SK-N-SH (cell line): Measurements from ENCODE around the gene RABL6. TPM values are rescaled to one million over a fixed set of nuclear protein-coding genes. Genes with fewer than 3 reads are reported as not detected.

Source experiments
- CTCF ChIA-PET: fragments of 300-600, 350-600 bp; formaldehyde crosslinking; extraction: SDS; loops from one replicate; lab custom pipeline; 2021; lab: Yijun Ruan, JAX
- POLR2A ChIA-PET: fragments of 350-600 bp; sonication (Branson Sonifier 250); formaldehyde crosslinking; extraction: SDS; loops from one replicate; lab custom pipeline; 2020; ENCODE audit warnings: antibody characterized with exemption, inconsistent platforms; lab: Yijun Ruan, JAX
- DNase-seq: peaks from one replicate; pipeline ENCODE4 v3.0.0; 2012
- H2AFZ ChIP-seq: fragments of 200-600 bp; sonication (generic); 2 replicates; pipeline ENCODE4 v1.8.1; 2016; ENCODE audit warnings: antibody characterized with exemption, mild to moderate bottlenecking, low read depth
- H3F3A ChIP-seq: fragments of 200-600 bp; sonication (generic); replicated peaks from 2 replicates; pipeline ENCODE3; 2016; ENCODE audit warnings: antibody characterized with exemption, mild to moderate bottlenecking; ENCODE audit not compliant: insufficient read depth
- H3K27ac ChIP-seq, 2 experiments: fragments of 200-500 bp in 1 of 2; fragments of 200-600 bp in 1 of 2; sonication (Bioruptor generic) in 1 of 2; sonication (generic), shearing (Covaris generic) in 1 of 2; 2 replicates each; pipeline versions ENCODE4 v1.5.1 to v1.6.1; 2014 to 2016; ENCODE audit warnings: low read depth in 2 of 2, inconsistent platforms in 1 of 2, low read length in 1 of 2, mild to moderate bottlenecking in 1 of 2, mixed read lengths in 1 of 2
- H3K27me3 ChIP-seq: fragments of 200-600 bp; sonication (generic), shearing (Covaris generic); 2 replicates; pipeline ENCODE4 v1.6.1; 2016; ENCODE audit warnings: mixed run types; ENCODE audit not compliant: insufficient read depth
- H3K36me3 ChIP-seq, 2 experiments: fragments of 200-500 bp in 1 of 2; fragments of 200-600 bp in 1 of 2; sonication (Bioruptor generic) in 1 of 2; sonication (generic) in 1 of 2; replicated peaks in 1 of 2; 2 replicates each; pipeline versions ENCODE3 to v1.5.1; 2014 to 2016; ENCODE audit warnings: low read length in 1 of 2, mild to moderate bottlenecking in 1 of 2; ENCODE audit not compliant: insufficient read depth in 2 of 2, control insufficient read depth in 1 of 2
- H3K4me1 ChIP-seq, 2 experiments: fragments of 200-500 bp in 1 of 2; fragments of 200-600 bp in 1 of 2; sonication (Bioruptor generic) in 1 of 2; sonication (generic), shearing (Covaris generic) in 1 of 2; 2 replicates each; pipeline versions ENCODE4 v1.5.1 to v1.6.1; 2014 to 2016; ENCODE audit warnings: low read depth in 1 of 2, low read length in 1 of 2, mixed run types in 1 of 2; ENCODE audit not compliant: insufficient read depth in 2 of 2, control insufficient read depth in 1 of 2
- H3K4me2 ChIP-seq: fragments of 200-600 bp; sonication (generic), shearing (Covaris generic); 2 replicates; pipeline ENCODE4 v1.6.1; 2017; ENCODE audit warnings: mixed run types
- H3K4me3 ChIP-seq, 2 experiments: fragments of 200-500 bp in 1 of 2; fragments of 200-600 bp in 1 of 2; sonication (Bioruptor generic) in 1 of 2; sonication (generic), shearing (Covaris generic) in 1 of 2; 2 replicates each; pipeline versions ENCODE4 v1.5.1 to v1.8.1; 2014 to 2016; ENCODE audit warnings: low read depth in 2 of 2, inconsistent platforms in 1 of 2, low read length in 1 of 2, mild to moderate bottlenecking in 1 of 2, mixed read lengths in 1 of 2, moderate library complexity in 1 of 2
- H3K79me2 ChIP-seq: fragments of 200-600 bp; sonication (generic); 2 replicates; pipeline ENCODE4 v1.8.1; 2017; ENCODE audit warnings: mild to moderate bottlenecking; ENCODE audit not compliant: insufficient read depth
- H3K9ac ChIP-seq: fragments of 200-600 bp; sonication (generic); 2 replicates; pipeline ENCODE4 v1.6.1; 2017; ENCODE audit warnings: mixed run types
- H3K9me2 ChIP-seq: fragments of 200-600 bp; sonication (generic); 2 replicates; pipeline ENCODE4 v1.6.1; 2017; ENCODE audit warnings: mixed run types
- H3K9me3 ChIP-seq: fragments of 200-600 bp; sonication (generic); 2 replicates; pipeline ENCODE4 v1.6.1; 2017; ENCODE audit warnings: mixed run types, mild to moderate bottlenecking, moderate library complexity
- H4K20me1 ChIP-seq: fragments of 200-600 bp; sonication (generic); 2 replicates; pipeline ENCODE4 v1.6.1; 2017; ENCODE audit warnings: mild to moderate bottlenecking, mixed run types; ENCODE audit not compliant: insufficient read depth
- EP300 ChIP-seq, 2 experiments: IDR thresholded peaks; 2 replicates each; pipeline versions ENCODE4 v1.4.0 to v1.6.1; 2012; ENCODE audit warnings: borderline replicate concordance in 1 of 2, low read depth in 1 of 2, low read length in 1 of 2
- FOSL2 ChIP-seq: IDR thresholded peaks from 2 replicates; pipeline ENCODE4 v1.4.0; 2012; ENCODE audit warnings: low read depth, mild to moderate bottlenecking, moderate library complexity, borderline replicate concordance
- FOXJ3 ChIP-seq: sonication (generic); formaldehyde crosslinking; IDR thresholded peaks from 2 replicates; pipeline ENCODE4 v1.5.1; 2020; ENCODE audit warnings: mild to moderate bottlenecking, missing genetic modification reagents
- GABPA ChIP-seq: IDR thresholded peaks from 2 replicates; pipeline ENCODE4 v1.4.0; 2012; ENCODE audit warnings: low read depth, mild to moderate bottlenecking
- GATA2 ChIP-seq: sonication (generic); formaldehyde crosslinking; IDR thresholded peaks from 2 replicates; pipeline ENCODE4 v1.5.0; 2020; ENCODE audit warnings: mild to moderate bottlenecking, missing genetic modification reagents
- MEF2A ChIP-seq: IDR thresholded peaks from 2 replicates; pipeline ENCODE4 v1.4.0; 2012; ENCODE audit warnings: low read depth, borderline replicate concordance
- POLR2AphosphoS5 ChIP-seq: IDR thresholded peaks from 2 replicates; pipeline ENCODE4 v1.6.1; 2012; ENCODE audit warnings: low read depth, low read length
- RAD21 ChIP-seq: IDR thresholded peaks from 2 replicates; pipeline ENCODE4 v1.6.1; 2012; ENCODE audit warnings: mild to moderate bottlenecking, low read length
- RCOR1 ChIP-seq: fragments of 150-350 bp; IDR thresholded peaks from 2 replicates; pipeline ENCODE4 v1.6.1; 2017; ENCODE audit warnings: antibody characterized with exemption, low read length
- SIN3A ChIP-seq: IDR thresholded peaks from 2 replicates; pipeline ENCODE4 v1.6.1; 2012; ENCODE audit warnings: low read depth, mild to moderate bottlenecking, low read length, moderate library complexity, borderline replicate concordance
- SMC3 ChIP-seq: IDR thresholded peaks from 2 replicates; pipeline ENCODE4 v1.6.1; 2012; ENCODE audit warnings: low read depth, low read length, improper control_type of control experiment
- TEAD4 ChIP-seq: IDR thresholded peaks from 2 replicates; pipeline ENCODE4 v1.4.0; 2012; ENCODE audit warnings: mild to moderate bottlenecking, borderline replicate concordance; ENCODE audit not compliant: insufficient read depth
- YY1 ChIP-seq: IDR thresholded peaks from 2 replicates; pipeline ENCODE4 v1.4.0; 2012; ENCODE audit warnings: low read depth, mild to moderate bottlenecking
- WGBS: methylation state at CpG from one replicate; pipeline ENCODE4 v1.1.6; 2017; ENCODE audit warnings: low lambda C conversion rate; 5-methylcytosine and 5-hydroxymethylcytosine counted together
- polyA plus RNA-seq, 3 experiments: library from polyadenylated mRNA; depleted of rRNA; stranded (reverse); fragments of >200 nt; gene quantifications; 2 replicates each; pipeline ENCODE4 v1.2.3, GENCODE V29; 2012
- TF ChIP-seq, protein P1 (sequence below): fragments of 150-350 bp; IDR thresholded peaks from 2 replicates; pipeline ENCODE4 v1.6.1; 2017; ENCODE audit warnings: antibody characterized with exemption, low read length, low read depth, borderline replicate concordance
- TF ChIP-seq, protein P2 (sequence below): IDR thresholded peaks from 2 replicates; pipeline ENCODE4 v1.4.0; 2012; ENCODE audit warnings: low read depth
- TF ChIP-seq, protein P3 (sequence below): IDR thresholded peaks from 2 replicates; pipeline ENCODE4 v1.6.1; 2012; ENCODE audit warnings: mild to moderate bottlenecking, low read depth, low read length, moderate library complexity
- TF ChIP-seq, protein P4 (sequence below): fragments of 150-350 bp; IDR thresholded peaks from 2 replicates; pipeline ENCODE4 v1.6.1; 2016; ENCODE audit warnings: mild to moderate bottlenecking, low read depth, low read length
- TF ChIP-seq, protein P5 (sequence below): IDR thresholded peaks from 2 replicates; pipeline ENCODE4 v1.4.0; 2012; ENCODE audit warnings: low read depth, borderline replicate concordance

Gene RABL6
- polyA plus RNA-seq, 1 of the 3 experiments (the other 2 are of a cell fraction): 43.6 TPM

DNA sequence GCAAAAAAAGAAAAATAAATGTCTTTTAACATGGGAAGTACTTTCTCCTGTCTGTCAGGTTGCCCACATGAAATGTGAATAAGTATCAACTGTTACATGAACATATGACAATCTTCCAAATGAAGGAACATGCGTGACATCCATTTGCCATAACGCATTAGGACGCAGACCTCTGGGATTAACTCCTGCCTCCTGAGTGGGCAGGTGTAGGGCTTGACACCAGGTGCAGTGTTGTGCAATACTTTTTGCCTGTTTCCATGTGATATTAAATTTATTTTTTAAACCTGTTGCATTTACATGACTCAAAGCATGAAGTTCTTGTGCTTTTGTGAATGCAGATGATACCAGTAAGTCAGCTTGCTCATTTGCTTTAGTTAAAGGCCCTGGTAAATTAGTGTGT lies 25.3 kb upstream of the RABL6 start:
- CTCF ChIA-PET: interaction anchor here (1.9 kb wide), 1 partner anchor 12 kb away, joined by 15 read pairs; no protein-coding TSS in a partner anchor
- H3F3A ChIP-seq: peaks cover 8% of the 10 kb centered on the region
- H3K27me3 ChIP-seq: peaks cover 41% of the 10 kb centered on the region
- TF ChIP-seq POLR2AphosphoS5 (no peak), TEAD4 (no peak), MEF2A (no peak)
- TF ChIP-seq, protein P1, sequence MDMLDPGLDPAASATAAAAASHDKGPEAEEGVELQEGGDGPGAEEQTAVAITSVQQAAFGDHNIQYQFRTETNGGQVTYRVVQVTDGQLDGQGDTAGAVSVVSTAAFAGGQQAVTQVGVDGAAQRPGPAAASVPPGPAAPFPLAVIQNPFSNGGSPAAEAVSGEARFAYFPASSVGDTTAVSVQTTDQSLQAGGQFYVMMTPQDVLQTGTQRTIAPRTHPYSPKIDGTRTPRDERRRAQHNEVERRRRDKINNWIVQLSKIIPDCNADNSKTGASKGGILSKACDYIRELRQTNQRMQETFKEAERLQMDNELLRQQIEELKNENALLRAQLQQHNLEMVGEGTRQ: no peak
- TF ChIP-seq, protein P2, sequence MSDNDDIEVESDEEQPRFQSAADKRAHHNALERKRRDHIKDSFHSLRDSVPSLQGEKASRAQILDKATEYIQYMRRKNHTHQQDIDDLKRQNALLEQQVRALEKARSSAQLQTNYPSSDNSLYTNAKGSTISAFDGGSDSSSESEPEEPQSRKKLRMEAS: no peak
- H3K4me3 ChIP-seq: no peak overlapping the region
- H3K9me2 ChIP-seq: no peaks in the 10 kb centered on the region
- no peaks in the 10 kb centered on the region for H3K36me3 ChIP-seq
- no peaks in the 10 kb centered on the region for H3K79me2 ChIP-seq
- H3K4me2 ChIP-seq: no peak overlapping the region
- H3K27ac ChIP-seq: no peak overlapping the region
- no peak for DNase-seq
- 95% methylated on average over 3 of the region's 3 CpGs for WGBS
- POLR2A ChIA-PET: no interaction called here
- H3K9me3 ChIP-seq: no peaks in the 10 kb centered on the region
- H3K9ac ChIP-seq: no peak overlapping the region
- no peaks in the 10 kb centered on the region for H4K20me1 ChIP-seq
- H3K4me1 ChIP-seq: peaks cover 0 to under 1% of the 10 kb centered on the region in 2 experiments; a peak in 2 of 4 replicates
- H2AFZ ChIP-seq: no peak overlapping the region

DNA sequence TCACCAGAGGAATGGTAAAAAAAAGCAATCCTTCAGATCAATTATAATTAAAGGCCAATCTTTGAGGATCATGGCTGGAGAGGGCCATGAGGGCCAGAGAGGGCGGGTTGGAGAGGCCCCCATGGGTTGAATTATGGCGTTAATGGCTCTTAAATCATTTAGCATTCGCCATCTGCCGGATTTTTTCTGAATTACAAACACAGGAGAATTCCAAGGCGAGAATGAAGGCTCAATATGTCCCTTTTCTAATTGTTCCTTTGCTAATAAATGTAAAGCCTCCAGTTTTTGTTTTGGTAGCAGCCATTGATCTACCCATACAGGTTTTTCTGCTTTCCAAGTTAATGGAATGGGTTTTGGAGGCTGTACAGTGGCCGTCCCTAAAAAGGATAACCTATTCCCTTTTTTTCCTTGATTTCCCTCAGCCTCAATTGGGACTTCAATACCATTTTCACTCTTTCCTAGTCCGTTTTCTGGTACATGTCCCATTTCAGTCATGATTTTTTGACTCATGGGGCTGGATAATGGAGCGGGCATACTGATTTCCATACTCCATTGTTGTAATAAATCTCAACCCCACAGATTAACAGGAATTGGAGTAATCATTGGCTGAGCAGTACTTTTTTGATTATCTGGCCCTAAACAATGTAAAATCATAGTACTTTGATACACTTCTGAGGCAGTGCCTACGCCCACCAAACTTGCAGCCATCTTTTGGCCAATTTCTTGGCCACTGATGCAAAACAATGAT lies 23.3 kb upstream of the RABL6 start:
- no peak overlapping the region for H3K27ac ChIP-seq
- peaks cover 0 to 2% of the 10 kb centered on the region in 2 experiments; a peak in 2 of 4 replicates for H3K4me1 ChIP-seq
- peak; percentile 60 for DNase-seq
- H3K9ac ChIP-seq: no peak overlapping the region
- H3F3A ChIP-seq: peaks cover 8% of the 10 kb centered on the region
- no peaks in the 10 kb centered on the region for H3K79me2 ChIP-seq
- H3K9me3 ChIP-seq: no peaks in the 10 kb centered on the region
- H2AFZ ChIP-seq: 0 out of 2 replicates have a peak overlapping the region, but pooled peaks have one; percentile 53
- H3K27me3 ChIP-seq: peaks cover 21% of the 10 kb centered on the region; the same call in 1 of the 2 replicates
- WGBS: 28% methylated on average over 9 of the region's 9 CpGs
- POLR2A ChIA-PET: no interaction called here
- CTCF ChIA-PET: interaction anchor here (0.6 to 2.8 kb wide), 7 partner anchors 10 to 688 kb away, joined by 3 to 15 read pairs (median 4); no protein-coding TSS in a partner anchor
- no peak overlapping the region for H3K4me3 ChIP-seq
- H3K9me2 ChIP-seq: no peaks in the 10 kb centered on the region
- no peak overlapping the region for H3K4me2 ChIP-seq
- no peaks in the 10 kb centered on the region for H3K36me3 ChIP-seq
- no peaks in the 10 kb centered on the region for H4K20me1 ChIP-seq
- TF ChIP-seq SMC3 (peak; percentile 37), SIN3A (no peak), EP300 (IDR thresholded peaks at IDR 0.05; ENCODE audit: borderline replicate concordance in 1 of 2, low read depth in 1 of 2, low read length in 1 of 2) (no peak), YY1 (no peak), GATA2 (CRISPR knock-in tag) (no peak), FOXJ3 (CRISPR knock-in tag) (no peak), FOSL2 (no peak), RAD21 (peak; percentile 29), RCOR1 (no peak), TEAD4 (no peak), GABPA (no peak)
- TF ChIP-seq, protein P3, sequence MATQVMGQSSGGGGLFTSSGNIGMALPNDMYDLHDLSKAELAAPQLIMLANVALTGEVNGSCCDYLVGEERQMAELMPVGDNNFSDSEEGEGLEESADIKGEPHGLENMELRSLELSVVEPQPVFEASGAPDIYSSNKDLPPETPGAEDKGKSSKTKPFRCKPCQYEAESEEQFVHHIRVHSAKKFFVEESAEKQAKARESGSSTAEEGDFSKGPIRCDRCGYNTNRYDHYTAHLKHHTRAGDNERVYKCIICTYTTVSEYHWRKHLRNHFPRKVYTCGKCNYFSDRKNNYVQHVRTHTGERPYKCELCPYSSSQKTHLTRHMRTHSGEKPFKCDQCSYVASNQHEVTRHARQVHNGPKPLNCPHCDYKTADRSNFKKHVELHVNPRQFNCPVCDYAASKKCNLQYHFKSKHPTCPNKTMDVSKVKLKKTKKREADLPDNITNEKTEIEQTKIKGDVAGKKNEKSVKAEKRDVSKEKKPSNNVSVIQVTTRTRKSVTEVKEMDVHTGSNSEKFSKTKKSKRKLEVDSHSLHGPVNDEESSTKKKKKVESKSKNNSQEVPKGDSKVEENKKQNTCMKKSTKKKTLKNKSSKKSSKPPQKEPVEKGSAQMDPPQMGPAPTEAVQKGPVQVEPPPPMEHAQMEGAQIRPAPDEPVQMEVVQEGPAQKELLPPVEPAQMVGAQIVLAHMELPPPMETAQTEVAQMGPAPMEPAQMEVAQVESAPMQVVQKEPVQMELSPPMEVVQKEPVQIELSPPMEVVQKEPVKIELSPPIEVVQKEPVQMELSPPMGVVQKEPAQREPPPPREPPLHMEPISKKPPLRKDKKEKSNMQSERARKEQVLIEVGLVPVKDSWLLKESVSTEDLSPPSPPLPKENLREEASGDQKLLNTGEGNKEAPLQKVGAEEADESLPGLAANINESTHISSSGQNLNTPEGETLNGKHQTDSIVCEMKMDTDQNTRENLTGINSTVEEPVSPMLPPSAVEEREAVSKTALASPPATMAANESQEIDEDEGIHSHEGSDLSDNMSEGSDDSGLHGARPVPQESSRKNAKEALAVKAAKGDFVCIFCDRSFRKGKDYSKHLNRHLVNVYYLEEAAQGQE: no peak
- TF ChIP-seq, protein P4, sequence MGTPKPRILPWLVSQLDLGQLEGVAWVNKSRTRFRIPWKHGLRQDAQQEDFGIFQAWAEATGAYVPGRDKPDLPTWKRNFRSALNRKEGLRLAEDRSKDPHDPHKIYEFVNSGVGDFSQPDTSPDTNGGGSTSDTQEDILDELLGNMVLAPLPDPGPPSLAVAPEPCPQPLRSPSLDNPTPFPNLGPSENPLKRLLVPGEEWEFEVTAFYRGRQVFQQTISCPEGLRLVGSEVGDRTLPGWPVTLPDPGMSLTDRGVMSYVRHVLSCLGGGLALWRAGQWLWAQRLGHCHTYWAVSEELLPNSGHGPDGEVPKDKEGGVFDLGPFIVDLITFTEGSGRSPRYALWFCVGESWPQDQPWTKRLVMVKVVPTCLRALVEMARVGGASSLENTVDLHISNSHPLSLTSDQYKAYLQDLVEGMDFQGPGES: no peak
- TF ChIP-seq, protein P5, sequence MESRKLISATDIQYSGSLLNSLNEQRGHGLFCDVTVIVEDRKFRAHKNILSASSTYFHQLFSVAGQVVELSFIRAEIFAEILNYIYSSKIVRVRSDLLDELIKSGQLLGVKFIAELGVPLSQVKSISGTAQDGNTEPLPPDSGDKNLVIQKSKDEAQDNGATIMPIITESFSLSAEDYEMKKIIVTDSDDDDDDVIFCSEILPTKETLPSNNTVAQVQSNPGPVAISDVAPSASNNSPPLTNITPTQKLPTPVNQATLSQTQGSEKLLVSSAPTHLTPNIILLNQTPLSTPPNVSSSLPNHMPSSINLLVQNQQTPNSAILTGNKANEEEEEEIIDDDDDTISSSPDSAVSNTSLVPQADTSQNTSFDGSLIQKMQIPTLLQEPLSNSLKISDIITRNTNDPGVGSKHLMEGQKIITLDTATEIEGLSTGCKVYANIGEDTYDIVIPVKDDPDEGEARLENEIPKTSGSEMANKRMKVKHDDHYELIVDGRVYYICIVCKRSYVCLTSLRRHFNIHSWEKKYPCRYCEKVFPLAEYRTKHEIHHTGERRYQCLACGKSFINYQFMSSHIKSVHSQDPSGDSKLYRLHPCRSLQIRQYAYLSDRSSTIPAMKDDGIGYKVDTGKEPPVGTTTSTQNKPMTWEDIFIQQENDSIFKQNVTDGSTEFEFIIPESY: no peak
